RWPE1 (cell line): ENCODE measurements around the gene DDB1.

Experiments
- CTCF ChIA-PET: fragments of 350-600 bp; sonication (Branson Sonifier 250); formaldehyde crosslinking; extraction: SDS; loops from one replicate; lab custom pipeline; 2021; lab: Yijun Ruan, JAX
- POLR2A ChIA-PET: fragments of 400-600 bp; formaldehyde crosslinking; extraction: SDS; loops from one replicate; lab custom pipeline; 2020; ENCODE audit warnings: antibody characterized with exemption; ENCODE audit not compliant: low non-redundant PET; lab: Yijun Ruan, JAX
- DNase-seq: peaks from one replicate; pipeline ENCODE4 v3.0.0; 2012; ENCODE audit warnings: low spot score
- H3K27ac ChIP-seq: fragments of 450-650 bp; 2 replicates; pipeline ENCODE4 v1.5.1; 2017
- CTCF ChIP-seq: fragments of 450-650 bp; conservative IDR thresholded peaks from 2 replicates; pipeline ENCODE4 v1.5.1; 2017; ENCODE audit warnings: low read depth, mild to moderate bottlenecking

Gene DDB1

GRCh38 chr11:61364012-61364675 lies 31.2 kb upstream of the DDB1 start:
- CTCF ChIA-PET = interaction anchor here (1.8 to 5.0 kb wide), 2 partner anchors 21 to 29 kb away, joined by 6 to 28 read pairs; no protein-coding TSS in a partner anchor

GRCh38 chr11:61362542-61362875 lies 29.6 kb upstream of the DDB1 start:
- ChIA-PET POLR2A (interaction anchor here (1.0 to 2.0 kb wide), 5 partner anchors 12 to 29 kb away, joined by 4 to 11 read pairs (median 7); no protein-coding TSS in a partner anchor), CTCF (interaction anchor here (1.8 to 5.0 kb wide), 3 partner anchors 23 to 30 kb away, joined by 6 to 28 read pairs (median 11); no protein-coding TSS in a partner anchor)
- TF ChIP-seq CTCF = no peak
- H3K27ac ChIP-seq = peak overlapping the region; percentile 99
- DNase-seq = peak; percentile 47

More at GRCh38 chr11:61364012-61364675, 31.2 kb upstream of the DDB1 start:
- H3K27ac ChIP-seq = no peak overlapping the region
- TF ChIP-seq CTCF = no peak
- POLR2A ChIA-PET = no interaction called here
- no peak for DNase-seq

GRCh38 chr11:61361741-61362541 lies 29.0 kb upstream of the DDB1 start, which contains the start of the genes CYB561A3 and TMEM138:
CYB561A3 (minus strand) TSS chr11:61361882; CDS start chr11:61356713, 5,169 bp downstream.
TMEM138 (plus strand) TSS chr11:61362374; CDS start chr11:61364391, 2,017 bp downstream.
- no peak for TF ChIP-seq CTCF
- H3K27ac ChIP-seq = peak within 1 kb of the TSS; percentile 99
- ChIA-PET POLR2A (interaction anchor here (0.5 to 2.0 kb wide), 10 partner anchors 12 to 68 kb away, joined by 3 to 11 read pairs (median 5); partner anchors contain the start of genes CPSF7 and SDHAF2), CTCF (interaction anchor here (0.6 to 5.0 kb wide), 4 partner anchors 24 to 1442 kb away, joined by 5 to 28 read pairs (median 8); no protein-coding TSS in a partner anchor)
- DNase-seq = peak; percentile 95

- no peak for TF ChIP-seq CTCF
- CTCF ChIA-PET = interaction anchor here (0.7 to 5.0 kb wide), 3 partner anchors 24 to 30 kb away, joined by 3 to 28 read pairs (median 11); no protein-coding TSS in a partner anchor
- POLR2A ChIA-PET = interaction anchor here (0.7 to 2.0 kb wide), 8 partner anchors 8 to 69 kb away, joined by 3 to 11 read pairs (median 6); partner anchors contain the start of genes CPSF7 and SDHAF2
- no peak for DNase-seq
- H3K27ac ChIP-seq = peak overlapping the region; percentile 99
Observed at GRCh38 chr11:61361237-61361740, 28.4 kb upstream of the DDB1 start.

GRCh38 chr11:61359516-61359915 lies 26.6 kb upstream of the DDB1 start:
- ChIA-PET CTCF (interaction anchor here (0.8 to 5.0 kb wide), 2 partner anchors 22 to 26 kb away, joined by 6 to 28 read pairs; no protein-coding TSS in a partner anchor), POLR2A (no interaction called here)
- H3K27ac ChIP-seq = peak overlapping the region; percentile 22
- TF ChIP-seq CTCF = no peak
- DNase-seq = no peak
